Hepatocyte (in vitro differentiated cells): ENCODE results near the gene KRT20. TPM values are rescaled to one million over a fixed set of nuclear protein-coding genes. Genes with fewer than 3 reads are reported as not detected.

Source experiments
- DNase-seq: peaks from one replicate; pipeline ENCODE4 v3.0.0-alpha.2; 2016; ENCODE audit warnings: low spot score
- H2AFZ ChIP-seq: fragments of 200-600 bp; sonication (generic); 2 replicates; pipeline ENCODE4 v1.6.0; 2016; ENCODE audit warnings: antibody characterized with exemption, mild to moderate bottlenecking
- H3K27ac ChIP-seq: fragments of 200-600 bp; sonication (generic); 2 replicates; pipeline ENCODE4 v1.5.1; 2016; ENCODE audit warnings: mild to moderate bottlenecking
- H3K27me3 ChIP-seq: fragments of 200-600 bp; sonication (generic); 2 replicates; pipeline ENCODE4 v1.6.1; 2016
- H3K36me3 ChIP-seq: fragments of 200-600 bp; sonication (generic); replicated peaks from 2 replicates; pipeline ENCODE4 v1.5.1; 2016; ENCODE audit warnings: low read depth; ENCODE audit not compliant: insufficient read depth
- H3K4me1 ChIP-seq: fragments of 200-600 bp; sonication (generic); 2 replicates; pipeline ENCODE4 v1.5.1; 2016; ENCODE audit warnings: mild to moderate bottlenecking, moderate library complexity; ENCODE audit not compliant: insufficient read depth
- H3K4me2 ChIP-seq: fragments of 200-600 bp; sonication (generic); 2 replicates; pipeline ENCODE4 v1.6.0; 2016
- H3K4me3 ChIP-seq: fragments of 200-600 bp; sonication (generic); 2 replicates; pipeline ENCODE4 v1.5.1; 2016; ENCODE audit warnings: mild to moderate bottlenecking
- H3K79me2 ChIP-seq: fragments of 200-600 bp; sonication (generic); 2 replicates; pipeline ENCODE4 v1.6.0; 2017; ENCODE audit warnings: mild to moderate bottlenecking
- H3K9me2 ChIP-seq: fragments of 200-600 bp; sonication (generic); replicated peaks from 2 replicates; pipeline ENCODE4 v1.6.0; 2017; ENCODE audit warnings: mild to moderate bottlenecking; ENCODE audit not compliant: insufficient read depth
- H3K9me3 ChIP-seq: fragments of 200-600 bp; sonication (generic); 2 replicates; pipeline ENCODE4 v1.5.1; 2016; ENCODE audit warnings: low read depth, mild to moderate bottlenecking
- H4K20me1 ChIP-seq: fragments of 200-600 bp; sonication (generic); 2 replicates; pipeline ENCODE4 v1.6.0; 2016; ENCODE audit warnings: mild to moderate bottlenecking; ENCODE audit not compliant: insufficient read depth, poor library complexity, severe bottlenecking
- EZH2 ChIP-seq: fragments of 200-600 bp; sonication (generic); IDR thresholded peaks from 2 replicates; pipeline ENCODE4 v1.6.1; 2016; ENCODE audit warnings: antibody characterized with exemption, mild to moderate bottlenecking, borderline replicate concordance
- EZH2phosphoT487 ChIP-seq: fragments of 200-600 bp; sonication (generic); IDR thresholded peaks from one replicate; pipeline ENCODE4 v1.6.1; 2018; ENCODE audit warnings: antibody characterized with exemption, mild to moderate bottlenecking, low read depth, moderate library complexity; ENCODE audit not compliant: unreplicated experiment, severe bottlenecking
- WGBS: methylation state at CpG from one replicate; pipeline ENCODE4 v1.1.6; 2016; ENCODE audit warnings: low lambda C conversion rate; ENCODE audit errors: missing lambda C conversion rate; 5-methylcytosine and 5-hydroxymethylcytosine counted together
- polyA plus RNA-seq: library from polyadenylated mRNA; unstranded; fragments of >200 nt; fragmentation: Nextera tagmentation; extraction: Ambion mirVana; gene quantifications from 2 replicates; pipeline ENCODE4 v1.2.1, GENCODE V29; 2016
- total RNA-seq: library from RNA; depleted of rRNA; stranded (reverse); fragments of >200 nt; gene quantifications from 2 replicates; pipeline ENCODE4 v1.2.3, GENCODE V29; 2014
- TF ChIP-seq, protein P1 (sequence below): fragments of 200-600 bp; sonication (generic); IDR thresholded peaks from 2 replicates; pipeline ENCODE4 v1.5.1; 2016; ENCODE audit warnings: antibody characterized with exemption, mild to moderate bottlenecking; ENCODE audit not compliant: poor library complexity

KRT20 gene
- total and polyA plus RNA-seq, 2 experiments from 2014 or later = 1.5 to 3.4 TPM

DNA sequence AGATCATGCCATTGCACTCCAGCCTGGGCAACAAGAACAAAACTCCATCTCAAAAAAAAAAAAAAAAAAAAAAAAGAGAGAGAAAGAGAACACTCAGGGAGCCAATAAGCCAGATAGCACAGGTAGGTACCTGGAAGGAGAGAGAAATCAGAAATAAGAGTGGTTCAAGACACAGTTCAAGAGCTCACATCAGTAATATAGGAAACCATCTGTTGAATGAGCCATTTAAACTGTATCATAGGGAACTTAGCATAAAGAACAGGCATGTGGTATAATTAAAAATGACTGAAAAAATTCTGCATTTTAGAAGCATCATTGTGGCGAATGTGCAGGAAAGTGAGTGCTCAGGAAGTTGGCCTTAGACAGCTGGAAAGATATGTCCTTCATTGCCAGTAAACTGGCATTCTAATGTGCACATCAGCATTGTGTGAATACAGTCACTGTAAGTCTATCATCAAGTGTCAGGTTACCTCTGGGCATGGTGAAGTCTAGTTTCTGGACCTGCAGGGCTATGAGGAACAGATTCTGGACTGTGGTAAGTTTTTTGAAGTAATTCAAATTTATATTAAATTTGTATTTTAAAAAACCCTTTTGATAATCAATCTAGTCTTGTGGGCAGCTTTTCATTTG lies 38.4 kb downstream of the KRT20 start:
- Histone ChIP-seq H3K4me1 (peaks cover 2% of the 10 kb centered on the region), H4K20me1 (no peaks in the 10 kb centered on the region), H3K9me2 (no peaks in the 10 kb centered on the region), H3K9me3 (no peaks in the 10 kb centered on the region), H3K36me3 (no peaks in the 10 kb centered on the region), H3K4me3 (no peak overlapping the region), H3K79me2 (no peaks in the 10 kb centered on the region), H3K27me3 (no peaks in the 10 kb centered on the region), H3K27ac (no peak overlapping the region), H2AFZ (no peak overlapping the region), H3K4me2 (no peak overlapping the region)
- TF ChIP-seq EZH2phosphoT487 (no peak), EZH2 (no peak)
- TF ChIP-seq, protein P1, sequence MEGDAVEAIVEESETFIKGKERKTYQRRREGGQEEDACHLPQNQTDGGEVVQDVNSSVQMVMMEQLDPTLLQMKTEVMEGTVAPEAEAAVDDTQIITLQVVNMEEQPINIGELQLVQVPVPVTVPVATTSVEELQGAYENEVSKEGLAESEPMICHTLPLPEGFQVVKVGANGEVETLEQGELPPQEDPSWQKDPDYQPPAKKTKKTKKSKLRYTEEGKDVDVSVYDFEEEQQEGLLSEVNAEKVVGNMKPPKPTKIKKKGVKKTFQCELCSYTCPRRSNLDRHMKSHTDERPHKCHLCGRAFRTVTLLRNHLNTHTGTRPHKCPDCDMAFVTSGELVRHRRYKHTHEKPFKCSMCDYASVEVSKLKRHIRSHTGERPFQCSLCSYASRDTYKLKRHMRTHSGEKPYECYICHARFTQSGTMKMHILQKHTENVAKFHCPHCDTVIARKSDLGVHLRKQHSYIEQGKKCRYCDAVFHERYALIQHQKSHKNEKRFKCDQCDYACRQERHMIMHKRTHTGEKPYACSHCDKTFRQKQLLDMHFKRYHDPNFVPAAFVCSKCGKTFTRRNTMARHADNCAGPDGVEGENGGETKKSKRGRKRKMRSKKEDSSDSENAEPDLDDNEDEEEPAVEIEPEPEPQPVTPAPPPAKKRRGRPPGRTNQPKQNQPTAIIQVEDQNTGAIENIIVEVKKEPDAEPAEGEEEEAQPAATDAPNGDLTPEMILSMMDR = no peak
- DNase-seq = no peak
- 100% methylated on average over 1 of the region's 1 CpG for whole genome bisulfite sequencing

DNA sequence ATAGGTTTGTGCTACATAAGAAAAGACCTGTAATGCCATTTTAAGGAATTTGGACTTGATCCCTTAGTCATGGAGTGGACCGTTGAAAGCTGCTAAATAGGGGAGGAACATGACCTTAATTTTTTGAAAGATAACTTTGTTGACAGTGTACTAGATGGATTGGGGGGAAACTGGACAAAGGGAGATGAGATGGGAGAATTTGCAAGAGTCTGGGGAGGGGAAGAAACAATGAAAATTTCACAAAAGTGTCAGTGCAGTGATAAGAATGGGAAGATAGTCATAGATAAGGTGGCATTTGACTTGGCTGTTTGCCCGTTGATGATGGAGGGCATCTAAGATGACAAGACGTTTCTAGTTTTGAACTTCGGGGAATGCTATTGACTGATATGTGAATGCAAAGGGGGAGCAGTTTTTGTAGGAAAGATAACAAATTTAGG lies 40.4 kb downstream of the KRT20 start:
- Histone ChIP-seq H3K9me3 (no peaks in the 10 kb centered on the region), H3K79me2 (no peaks in the 10 kb centered on the region), H4K20me1 (no peaks in the 10 kb centered on the region), H3K9me2 (no peaks in the 10 kb centered on the region), H3K4me3 (no peak overlapping the region), H2AFZ (no peak overlapping the region), H3K4me2 (no peak overlapping the region), H3K27ac (no peak overlapping the region), H3K27me3 (no peaks in the 10 kb centered on the region), H3K36me3 (no peaks in the 10 kb centered on the region), H3K4me1 (peaks cover 9% of the 10 kb centered on the region)
- TF ChIP-seq EZH2 = no peak
- TF ChIP-seq, protein P1 = no peak
- no peak for TF ChIP-seq EZH2phosphoT487
- DNase-seq = no peak
- 84% methylated on average over 4 of the region's 4 CpGs for WGBS

- Histone ChIP-seq H3K4me1 (peaks cover 9% of the 10 kb centered on the region), H2AFZ (no peak overlapping the region), H3K9me3 (no peaks in the 10 kb centered on the region), H4K20me1 (no peaks in the 10 kb centered on the region), H3K27me3 (no peaks in the 10 kb centered on the region), H3K36me3 (no peaks in the 10 kb centered on the region), H3K4me2 (no peak overlapping the region), H3K27ac (no peak overlapping the region), H3K9me2 (no peaks in the 10 kb centered on the region), H3K4me3 (no peak overlapping the region), H3K79me2 (no peaks in the 10 kb centered on the region)
- WGBS = 56% methylated on average over 3 of the region's 3 CpGs
- DNase-seq = no peak
- TF ChIP-seq, protein P1 = no peak
- no peak for TF ChIP-seq EZH2
- TF ChIP-seq EZH2phosphoT487 = no peak
Measured at GRCh38 chr17:40843242-40843641, 41.8 kb downstream of the KRT20 start.

DNA sequence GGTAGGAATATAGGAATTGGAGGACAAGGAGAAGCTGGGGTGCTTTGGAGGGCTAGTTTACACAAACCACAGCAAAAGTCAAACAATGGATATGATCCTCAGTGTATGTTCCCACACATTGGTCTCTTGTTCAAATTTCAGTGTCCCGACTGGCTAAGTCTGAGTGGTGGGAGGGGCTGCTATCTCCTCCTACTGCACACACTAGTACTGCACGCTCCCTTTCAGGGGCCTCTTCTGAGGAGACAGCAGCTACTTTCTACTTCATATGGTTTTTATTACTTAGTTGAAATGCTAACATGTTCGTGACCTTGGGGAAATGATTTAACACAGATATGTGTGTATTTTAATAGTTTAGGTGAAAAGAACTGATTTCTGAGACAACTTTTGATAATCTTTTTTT lies 43.8 kb downstream of the KRT20 start:
- Histone ChIP-seq H3K27me3 (no peaks in the 10 kb centered on the region), H3K4me2 (peak overlapping the region; percentile 17), H3K4me3 (no peak overlapping the region), H3K9me2 (no peaks in the 10 kb centered on the region), H3K79me2 (no peaks in the 10 kb centered on the region), H2AFZ (no peak overlapping the region), H3K4me1 (peaks cover 9% of the 10 kb centered on the region), H3K9me3 (no peaks in the 10 kb centered on the region), H3K36me3 (no peaks in the 10 kb centered on the region), H4K20me1 (no peaks in the 10 kb centered on the region), H3K27ac (no peak overlapping the region)
- TF ChIP-seq EZH2 = no peak
- TF ChIP-seq, protein P1 = no peak
- TF ChIP-seq EZH2phosphoT487 = no peak
- 33% methylated on average over 3 of the region's 3 CpGs for WGBS
- peak; percentile 22 for DNase-seq
